Mucosa of stomach (tissue), 1 donor: ENCODE measurements around the gene PSPN.

Source experiments
- H3K27me3 ChIP-seq: one replicate; pipeline ENCODE4 v1.7.0; 2013; ENCODE audit warnings: mild to moderate bottlenecking, low read length; ENCODE audit not compliant: control insufficient read depth, insufficient read depth
- H3K36me3 ChIP-seq: one replicate; pipeline ENCODE4 v1.7.0; 2013; ENCODE audit warnings: low read length; ENCODE audit not compliant: control insufficient read depth, insufficient read depth
- H3K4me1 ChIP-seq: one replicate; pipeline ENCODE4 v1.7.0; 2013; ENCODE audit warnings: mild to moderate bottlenecking, low read length; ENCODE audit not compliant: control insufficient read depth, insufficient read depth
- H3K4me3 ChIP-seq: one replicate; pipeline ENCODE4 v1.7.0; 2013; ENCODE audit warnings: low read length
- H3K9ac ChIP-seq: one replicate; pipeline ENCODE4 v1.7.0; 2013; ENCODE audit warnings: mild to moderate bottlenecking, low read length, moderate library complexity
- H3K9me3 ChIP-seq: one replicate; pipeline ENCODE4 v1.7.0; 2013; ENCODE audit warnings: mild to moderate bottlenecking, low read length, moderate library complexity; ENCODE audit not compliant: control insufficient read depth
- donor health status: Pancreatic carcinoma.

PSPN gene

GRCh38 chr19:6333439-6333838 lies 42.3 kb downstream of the PSPN start, which contains the start of gene ACER1:
TSS of gene ACER1 (minus strand) at chr19:6333612. CDS start at chr19:6333551, 61 bp downstream.
- Histone ChIP-seq H3K27me3 (no peaks in the 10 kb centered on the region), H3K36me3 (no peaks in the 10 kb centered on the region), H3K9me3 (no peaks in the 10 kb centered on the region), H3K4me3 (no peak within 1 kb of the TSS), H3K9ac (no peak within 1 kb of the TSS), H3K4me1 (no peaks in the 10 kb centered on the region)

DNA sequence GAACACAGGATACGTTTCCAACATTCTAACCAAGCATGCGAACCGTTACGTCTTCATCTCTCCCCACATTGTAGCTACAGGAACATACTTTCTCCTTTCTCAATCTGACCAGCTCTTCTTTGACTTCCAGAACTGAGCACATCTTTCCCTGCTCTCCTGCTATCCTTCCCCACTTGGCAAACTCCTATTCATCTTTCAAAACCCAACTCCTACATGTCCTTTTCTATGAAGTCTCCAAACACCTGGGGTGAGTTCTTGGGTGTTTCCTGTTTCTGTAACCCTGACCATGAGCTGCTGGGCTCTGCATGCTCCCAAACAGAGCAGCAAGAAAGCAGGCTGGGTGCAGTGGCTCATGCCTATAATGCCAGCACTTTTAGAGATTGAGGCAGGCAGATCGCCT lies 48.9 kb downstream of the PSPN start:
- Histone ChIP-seq H3K9ac (no peak overlapping the region), H3K4me3 (no peak overlapping the region), H3K4me1 (no peaks in the 10 kb centered on the region), H3K27me3 (no peaks in the 10 kb centered on the region), H3K36me3 (no peaks in the 10 kb centered on the region), H3K9me3 (no peaks in the 10 kb centered on the region)

DNA sequence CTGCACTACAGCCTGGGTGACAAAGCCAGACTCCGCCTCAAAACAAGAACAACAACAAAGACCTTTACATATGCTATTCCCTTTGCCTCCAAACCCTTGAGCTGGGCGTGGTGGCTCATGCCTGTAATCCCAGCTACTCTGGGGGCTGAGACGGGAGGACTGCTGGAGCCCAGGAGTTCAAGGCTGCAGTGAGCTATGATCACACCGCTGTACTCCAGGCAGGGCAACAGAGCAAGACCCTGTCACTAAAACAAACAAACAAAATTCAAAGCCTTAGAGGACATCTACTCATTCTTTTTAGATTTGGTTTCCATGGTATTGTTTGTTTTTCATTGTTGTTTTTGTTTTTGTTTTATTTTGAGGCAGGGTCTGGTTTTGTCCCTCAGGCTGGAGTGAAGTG lies 50.1 kb downstream of the PSPN start:
- Histone ChIP-seq H3K9me3 (no peaks in the 10 kb centered on the region), H3K36me3 (no peaks in the 10 kb centered on the region), H3K4me3 (no peak overlapping the region), H3K27me3 (peaks cover under 1% of the 10 kb centered on the region), H3K4me1 (no peaks in the 10 kb centered on the region), H3K9ac (no peak overlapping the region)
